K562 (cell line): ENCODE results near the gene SERTM1.

ENCODE experiments used
- EZH2 ChIP-seq: IDR thresholded peaks from 2 replicates; pipeline ENCODE4 v1.6.1; 2012; ENCODE audit warnings: low read depth, mild to moderate bottlenecking, inconsistent platforms, low read length, borderline replicate concordance
- KLF1 ChIP-seq: fragments of 450-650 bp; IDR thresholded peaks from 2 replicates; pipeline ENCODE4 v1.6.1; 2016; ENCODE audit warnings: missing genetic modification characterization, missing compliant biosample characterization
- NR4A1 ChIP-seq, 2 experiments: fragments of 250-450 bp in 1 of 2; fragments of 450-650 bp in 1 of 2; sonication (Bioruptor Pico) in 1 of 2; IDR thresholded peaks; 2 replicates each; pipeline versions ENCODE4 v1.4.0 to v1.6.1; 2016 to 2020; ENCODE audit warnings: mild to moderate bottlenecking in 2 of 2, missing compliant biosample characterization in 1 of 2, missing genetic modification characterization in 1 of 2, moderate library complexity in 1 of 2
- POLR2AphosphoS5 ChIP-seq: IDR thresholded peaks from 2 replicates; pipeline ENCODE4 v1.6.1; 2011; ENCODE audit warnings: mild to moderate bottlenecking, low read depth, low read length, moderate library complexity; ENCODE audit not compliant: control insufficient read depth, insufficient read depth
- TF ChIP-seq, protein P1 (sequence below): sonication (generic); formaldehyde crosslinking; IDR thresholded peaks from 2 replicates; pipeline ENCODE4 v1.8.1; 2023; ENCODE audit warnings: mild to moderate bottlenecking, missing genetic modification reagents
- TF ChIP-seq, protein P2 (sequence below), 3 experiments: IDR thresholded peaks in 2 of 3; conservative IDR thresholded peaks in 1 of 3; 2 replicates each; pipeline ENCODE4 v1.5.1; 2011 to 2012; ENCODE audit warnings: low read length in 3 of 3, mild to moderate bottlenecking in 3 of 3, control low read depth in 2 of 3, improper control_type of control experiment in 1 of 3, inconsistent platforms in 1 of 3, low read depth in 1 of 3, mixed read lengths in 1 of 3, moderate library complexity in 1 of 3; ENCODE audit not compliant: insufficient read depth in 2 of 3
- TF ChIP-seq, protein P3 (sequence below): sonication (generic); formaldehyde crosslinking; IDR thresholded peaks from 2 replicates; pipeline ENCODE4 v1.9.0; 2022; ENCODE audit warnings: mild to moderate bottlenecking, missing genetic modification reagents
- TF ChIP-seq, protein P4 (sequence below): fragments of 450-650 bp; IDR thresholded peaks from 2 replicates; pipeline ENCODE4 v1.7.1; 2018; ENCODE audit warnings: mild to moderate bottlenecking, low read depth; ENCODE audit not compliant: partially characterized antibody
- TF ChIP-seq, protein P5 (sequence below): fragments of 200-800 bp; sonication (Bioruptor generic); IDR thresholded peaks from 2 replicates; pipeline ENCODE4 v1.6.1; 2017; ENCODE audit warnings: missing genetic modification characterization, missing compliant biosample characterization
- TF ChIP-seq, protein P6 (sequence below): fragments of 450-650 bp; IDR thresholded peaks from 2 replicates; pipeline ENCODE4 v1.6.1; 2018; ENCODE audit not compliant: partially characterized antibody

DNA sequence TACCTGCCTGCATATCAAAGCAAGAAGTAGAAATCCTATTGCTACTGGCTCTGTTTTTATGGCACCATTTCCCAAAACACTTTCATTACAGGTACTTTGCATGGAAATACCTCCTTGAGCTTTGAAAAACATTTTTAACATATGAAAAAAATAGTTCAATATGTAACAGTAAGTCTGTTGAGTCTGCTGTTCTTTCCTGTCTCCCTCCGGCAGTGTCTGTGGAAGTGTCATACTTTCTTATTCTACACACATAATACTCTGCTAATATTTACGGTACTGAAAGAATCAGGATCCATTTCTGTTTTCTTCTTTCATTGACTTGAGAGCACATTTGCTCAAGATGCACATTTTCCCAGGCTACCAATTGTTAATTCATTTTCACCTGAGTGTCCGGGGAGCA is 8.2 kb upstream of the SERTM1 start:
- TF ChIP-seq, protein P1, sequence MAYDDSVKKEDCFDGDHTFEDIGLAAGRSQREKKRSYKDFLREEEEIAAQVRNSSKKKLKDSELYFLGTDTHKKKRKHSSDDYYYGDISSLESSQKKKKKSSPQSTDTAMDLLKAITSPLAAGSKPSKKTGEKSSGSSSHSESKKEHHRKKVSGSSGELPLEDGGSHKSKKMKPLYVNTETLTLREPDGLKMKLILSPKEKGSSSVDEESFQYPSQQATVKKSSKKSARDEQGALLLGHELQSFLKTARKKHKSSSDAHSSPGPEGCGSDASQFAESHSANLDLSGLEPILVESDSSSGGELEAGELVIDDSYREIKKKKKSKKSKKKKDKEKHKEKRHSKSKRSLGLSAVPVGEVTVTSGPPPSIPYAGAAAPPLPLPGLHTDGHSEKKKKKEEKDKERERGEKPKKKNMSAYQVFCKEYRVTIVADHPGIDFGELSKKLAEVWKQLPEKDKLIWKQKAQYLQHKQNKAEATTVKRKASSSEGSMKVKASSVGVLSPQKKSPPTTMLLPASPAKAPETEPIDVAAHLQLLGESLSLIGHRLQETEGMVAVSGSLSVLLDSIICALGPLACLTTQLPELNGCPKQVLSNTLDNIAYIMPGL (CRISPR knock-in tag), result no peak
- TF ChIP-seq, protein P2, sequence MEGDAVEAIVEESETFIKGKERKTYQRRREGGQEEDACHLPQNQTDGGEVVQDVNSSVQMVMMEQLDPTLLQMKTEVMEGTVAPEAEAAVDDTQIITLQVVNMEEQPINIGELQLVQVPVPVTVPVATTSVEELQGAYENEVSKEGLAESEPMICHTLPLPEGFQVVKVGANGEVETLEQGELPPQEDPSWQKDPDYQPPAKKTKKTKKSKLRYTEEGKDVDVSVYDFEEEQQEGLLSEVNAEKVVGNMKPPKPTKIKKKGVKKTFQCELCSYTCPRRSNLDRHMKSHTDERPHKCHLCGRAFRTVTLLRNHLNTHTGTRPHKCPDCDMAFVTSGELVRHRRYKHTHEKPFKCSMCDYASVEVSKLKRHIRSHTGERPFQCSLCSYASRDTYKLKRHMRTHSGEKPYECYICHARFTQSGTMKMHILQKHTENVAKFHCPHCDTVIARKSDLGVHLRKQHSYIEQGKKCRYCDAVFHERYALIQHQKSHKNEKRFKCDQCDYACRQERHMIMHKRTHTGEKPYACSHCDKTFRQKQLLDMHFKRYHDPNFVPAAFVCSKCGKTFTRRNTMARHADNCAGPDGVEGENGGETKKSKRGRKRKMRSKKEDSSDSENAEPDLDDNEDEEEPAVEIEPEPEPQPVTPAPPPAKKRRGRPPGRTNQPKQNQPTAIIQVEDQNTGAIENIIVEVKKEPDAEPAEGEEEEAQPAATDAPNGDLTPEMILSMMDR (IDR thresholded peaks at IDR 0.05 in 2 of 3, conservative IDR thresholded peaks at IDR 0.05 in 1 of 3; ENCODE audit: insufficient read depth in 2 of 3, low read depth in 1 of 3, low read length in 3 of 3), result no peak
- TF ChIP-seq EZH2 (no peak), KLF1 (tag) (no peak), NR4A1 (CRISPR knock-in tag; IDR thresholded peaks at IDR 0.05) (no peak), NR4A1 (tag; IDR thresholded peaks at IDR 0.05) (no peak), POLR2AphosphoS5 (no peak)
- TF ChIP-seq, protein P3, sequence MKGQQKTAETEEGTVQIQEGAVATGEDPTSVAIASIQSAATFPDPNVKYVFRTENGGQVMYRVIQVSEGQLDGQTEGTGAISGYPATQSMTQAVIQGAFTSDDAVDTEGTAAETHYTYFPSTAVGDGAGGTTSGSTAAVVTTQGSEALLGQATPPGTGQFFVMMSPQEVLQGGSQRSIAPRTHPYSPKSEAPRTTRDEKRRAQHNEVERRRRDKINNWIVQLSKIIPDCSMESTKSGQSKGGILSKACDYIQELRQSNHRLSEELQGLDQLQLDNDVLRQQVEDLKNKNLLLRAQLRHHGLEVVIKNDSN (CRISPR knock-in tag), result no peak
- TF ChIP-seq, protein P4, sequence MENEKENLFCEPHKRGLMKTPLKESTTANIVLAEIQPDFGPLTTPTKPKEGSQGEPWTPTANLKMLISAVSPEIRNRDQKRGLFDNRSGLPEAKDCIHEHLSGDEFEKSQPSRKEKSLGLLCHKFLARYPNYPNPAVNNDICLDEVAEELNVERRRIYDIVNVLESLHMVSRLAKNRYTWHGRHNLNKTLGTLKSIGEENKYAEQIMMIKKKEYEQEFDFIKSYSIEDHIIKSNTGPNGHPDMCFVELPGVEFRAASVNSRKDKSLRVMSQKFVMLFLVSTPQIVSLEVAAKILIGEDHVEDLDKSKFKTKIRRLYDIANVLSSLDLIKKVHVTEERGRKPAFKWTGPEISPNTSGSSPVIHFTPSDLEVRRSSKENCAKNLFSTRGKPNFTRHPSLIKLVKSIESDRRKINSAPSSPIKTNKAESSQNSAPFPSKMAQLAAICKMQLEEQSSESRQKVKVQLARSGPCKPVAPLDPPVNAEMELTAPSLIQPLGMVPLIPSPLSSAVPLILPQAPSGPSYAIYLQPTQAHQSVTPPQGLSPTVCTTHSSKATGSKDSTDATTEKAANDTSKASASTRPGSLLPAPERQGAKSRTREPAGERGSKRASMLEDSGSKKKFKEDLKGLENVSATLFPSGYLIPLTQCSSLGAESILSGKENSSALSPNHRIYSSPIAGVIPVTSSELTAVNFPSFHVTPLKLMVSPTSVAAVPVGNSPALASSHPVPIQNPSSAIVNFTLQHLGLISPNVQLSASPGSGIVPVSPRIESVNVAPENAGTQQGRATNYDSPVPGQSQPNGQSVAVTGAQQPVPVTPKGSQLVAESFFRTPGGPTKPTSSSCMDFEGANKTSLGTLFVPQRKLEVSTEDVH, result no peak
- TF ChIP-seq, protein P5, sequence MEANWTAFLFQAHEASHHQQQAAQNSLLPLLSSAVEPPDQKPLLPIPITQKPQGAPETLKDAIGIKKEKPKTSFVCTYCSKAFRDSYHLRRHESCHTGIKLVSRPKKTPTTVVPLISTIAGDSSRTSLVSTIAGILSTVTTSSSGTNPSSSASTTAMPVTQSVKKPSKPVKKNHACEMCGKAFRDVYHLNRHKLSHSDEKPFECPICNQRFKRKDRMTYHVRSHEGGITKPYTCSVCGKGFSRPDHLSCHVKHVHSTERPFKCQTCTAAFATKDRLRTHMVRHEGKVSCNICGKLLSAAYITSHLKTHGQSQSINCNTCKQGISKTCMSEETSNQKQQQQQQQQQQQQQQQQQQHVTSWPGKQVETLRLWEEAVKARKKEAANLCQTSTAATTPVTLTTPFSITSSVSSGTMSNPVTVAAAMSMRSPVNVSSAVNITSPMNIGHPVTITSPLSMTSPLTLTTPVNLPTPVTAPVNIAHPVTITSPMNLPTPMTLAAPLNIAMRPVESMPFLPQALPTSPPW (CRISPR knock-in tag), result no peak
- TF ChIP-seq, protein P6, sequence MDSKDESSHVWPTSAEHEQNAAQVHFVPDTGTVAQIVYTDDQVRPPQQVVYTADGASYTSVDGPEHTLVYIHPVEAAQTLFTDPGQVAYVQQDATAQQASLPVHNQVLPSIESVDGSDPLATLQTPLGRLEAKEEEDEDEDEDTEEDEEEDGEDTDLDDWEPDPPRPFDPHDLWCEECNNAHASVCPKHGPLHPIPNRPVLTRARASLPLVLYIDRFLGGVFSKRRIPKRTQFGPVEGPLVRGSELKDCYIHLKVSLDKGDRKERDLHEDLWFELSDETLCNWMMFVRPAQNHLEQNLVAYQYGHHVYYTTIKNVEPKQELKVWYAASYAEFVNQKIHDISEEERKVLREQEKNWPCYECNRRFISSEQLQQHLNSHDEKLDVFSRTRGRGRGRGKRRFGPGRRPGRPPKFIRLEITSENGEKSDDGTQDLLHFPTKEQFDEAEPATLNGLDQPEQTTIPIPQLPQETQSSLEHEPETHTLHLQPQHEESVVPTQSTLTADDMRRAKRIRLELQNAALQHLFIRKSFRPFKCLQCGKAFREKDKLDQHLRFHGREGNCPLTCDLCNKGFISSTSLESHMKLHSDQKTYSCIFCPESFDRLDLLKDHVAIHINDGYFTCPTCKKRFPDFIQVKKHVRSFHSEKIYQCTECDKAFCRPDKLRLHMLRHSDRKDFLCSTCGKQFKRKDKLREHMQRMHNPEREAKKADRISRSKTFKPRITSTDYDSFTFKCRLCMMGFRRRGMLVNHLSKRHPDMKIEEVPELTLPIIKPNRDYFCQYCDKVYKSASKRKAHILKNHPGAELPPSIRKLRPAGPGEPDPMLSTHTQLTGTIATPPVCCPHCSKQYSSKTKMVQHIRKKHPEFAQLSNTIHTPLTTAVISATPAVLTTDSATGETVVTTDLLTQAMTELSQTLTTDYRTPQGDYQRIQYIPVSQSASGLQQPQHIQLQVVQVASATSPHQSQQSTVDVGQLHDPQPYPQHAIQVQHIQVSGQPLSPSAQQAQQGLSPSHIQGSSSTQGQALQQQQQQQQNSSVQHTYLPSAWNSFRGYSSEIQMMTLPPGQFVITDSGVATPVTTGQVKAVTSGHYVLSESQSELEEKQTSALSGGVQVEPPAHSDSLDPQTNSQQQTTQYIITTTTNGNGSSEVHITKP, result no peak
